ENCODE data around the gene CDO1. TPM values are rescaled to one million over a fixed set of nuclear protein-coding genes. Genes with fewer than 3 reads are reported as not detected.

The CDO1 gene
- total RNA-seq, 2 donors from 2014 or later = 20.0 to 29.8 TPM

DNA sequence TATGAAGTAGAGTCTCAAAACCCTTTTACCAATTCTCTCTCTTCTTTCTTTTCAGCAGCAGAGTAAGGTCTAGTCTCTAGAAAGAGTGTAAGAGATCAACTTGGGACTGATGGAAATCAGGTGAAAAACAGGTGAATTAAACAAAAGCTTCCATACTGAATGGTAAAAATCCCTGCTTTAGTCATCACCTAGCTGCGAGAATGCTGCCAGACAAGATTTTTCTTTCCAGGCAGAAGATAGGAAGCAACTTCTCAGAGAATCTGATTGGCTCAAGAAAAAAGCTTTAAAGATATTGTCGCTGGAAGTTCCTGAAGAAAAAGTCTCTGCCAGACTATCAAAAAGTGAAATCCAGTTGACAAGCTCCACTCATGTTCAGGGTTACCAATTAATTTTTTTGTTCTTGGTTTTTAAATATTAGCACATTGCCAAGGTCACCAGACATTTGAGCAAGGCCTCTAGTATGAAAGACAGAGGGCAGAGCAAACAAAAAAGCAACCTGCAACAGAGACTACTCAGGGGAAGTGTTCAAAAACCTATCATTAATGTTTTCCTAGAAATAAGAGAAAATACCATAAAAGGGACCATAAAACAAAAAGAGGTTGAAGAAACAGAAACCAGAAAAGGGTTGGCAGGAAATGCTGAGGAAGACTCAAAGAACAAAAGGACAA is 9.3 kb downstream of the CDO1 start:
- no peak overlapping the region for H3K27ac ChIP-seq
- WGBS = 62% methylated on average over 2 of the region's 2 CpGs
- H3K27me3 ChIP-seq (replicated peaks; ENCODE audit: insufficient read depth) = no peaks in the 10 kb centered on the region
- H3K36me3 ChIP-seq = no peaks in the 10 kb centered on the region
- TF ChIP-seq POLR2AphosphoS5 (IDR thresholded peaks at IDR 0.05) (no peak), POLR2A (IDR thresholded peaks at IDR 0.05) (no peak)
- TF ChIP-seq, protein P1, sequence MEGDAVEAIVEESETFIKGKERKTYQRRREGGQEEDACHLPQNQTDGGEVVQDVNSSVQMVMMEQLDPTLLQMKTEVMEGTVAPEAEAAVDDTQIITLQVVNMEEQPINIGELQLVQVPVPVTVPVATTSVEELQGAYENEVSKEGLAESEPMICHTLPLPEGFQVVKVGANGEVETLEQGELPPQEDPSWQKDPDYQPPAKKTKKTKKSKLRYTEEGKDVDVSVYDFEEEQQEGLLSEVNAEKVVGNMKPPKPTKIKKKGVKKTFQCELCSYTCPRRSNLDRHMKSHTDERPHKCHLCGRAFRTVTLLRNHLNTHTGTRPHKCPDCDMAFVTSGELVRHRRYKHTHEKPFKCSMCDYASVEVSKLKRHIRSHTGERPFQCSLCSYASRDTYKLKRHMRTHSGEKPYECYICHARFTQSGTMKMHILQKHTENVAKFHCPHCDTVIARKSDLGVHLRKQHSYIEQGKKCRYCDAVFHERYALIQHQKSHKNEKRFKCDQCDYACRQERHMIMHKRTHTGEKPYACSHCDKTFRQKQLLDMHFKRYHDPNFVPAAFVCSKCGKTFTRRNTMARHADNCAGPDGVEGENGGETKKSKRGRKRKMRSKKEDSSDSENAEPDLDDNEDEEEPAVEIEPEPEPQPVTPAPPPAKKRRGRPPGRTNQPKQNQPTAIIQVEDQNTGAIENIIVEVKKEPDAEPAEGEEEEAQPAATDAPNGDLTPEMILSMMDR (IDR thresholded peaks at IDR 0.05) = no peak
- DNase-seq (ENCODE audit: low spot score) = no peak
- intact Hi-C loops (cut with DNase I) = no loop called here
- H3K9me3 ChIP-seq = no peaks in the 10 kb centered on the region
- H3K4me1 ChIP-seq (replicated peaks) = no peaks in the 10 kb centered on the region
- H3K4me3 ChIP-seq = no peak overlapping the region

DNA sequence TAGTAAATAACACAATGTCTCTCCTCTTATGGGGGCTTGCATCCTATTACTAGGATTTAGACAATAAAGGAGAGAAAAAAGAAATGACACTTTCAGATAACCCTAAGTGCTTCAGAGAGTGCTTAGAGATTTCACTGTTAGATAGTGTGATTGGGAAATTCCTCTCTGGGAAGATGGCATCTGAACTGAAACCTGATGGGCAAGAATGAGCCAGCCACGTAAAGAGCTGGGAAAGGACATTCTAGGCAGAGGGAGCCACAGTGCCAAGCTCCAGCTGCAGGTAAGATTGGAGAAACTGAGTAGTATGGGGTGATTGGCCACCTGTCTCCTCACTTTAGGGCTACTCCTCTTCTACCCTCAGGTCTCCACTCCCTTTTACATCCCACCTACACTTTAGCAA is 14.5 kb downstream of the CDO1 start:
- H3K9me3 ChIP-seq = no peaks in the 10 kb centered on the region
- TF ChIP-seq POLR2AphosphoS5 (IDR thresholded peaks at IDR 0.05) (no peak), POLR2A (IDR thresholded peaks at IDR 0.05) (no peak)
- TF ChIP-seq, protein P1 (IDR thresholded peaks at IDR 0.05) = no peak
- H3K27ac ChIP-seq = no peak overlapping the region
- 43% methylated on average over 1 of the region's 1 CpG for WGBS
- no peak for DNase-seq (ENCODE audit: low spot score)
- H3K27me3 ChIP-seq (replicated peaks; ENCODE audit: insufficient read depth) = no peaks in the 10 kb centered on the region
- H3K4me3 ChIP-seq = no peak overlapping the region
- intact Hi-C loops (cut with DNase I) = no loop called here
- no peaks in the 10 kb centered on the region for H3K4me1 ChIP-seq (replicated peaks)
- H3K36me3 ChIP-seq = no peaks in the 10 kb centered on the region

DNA sequence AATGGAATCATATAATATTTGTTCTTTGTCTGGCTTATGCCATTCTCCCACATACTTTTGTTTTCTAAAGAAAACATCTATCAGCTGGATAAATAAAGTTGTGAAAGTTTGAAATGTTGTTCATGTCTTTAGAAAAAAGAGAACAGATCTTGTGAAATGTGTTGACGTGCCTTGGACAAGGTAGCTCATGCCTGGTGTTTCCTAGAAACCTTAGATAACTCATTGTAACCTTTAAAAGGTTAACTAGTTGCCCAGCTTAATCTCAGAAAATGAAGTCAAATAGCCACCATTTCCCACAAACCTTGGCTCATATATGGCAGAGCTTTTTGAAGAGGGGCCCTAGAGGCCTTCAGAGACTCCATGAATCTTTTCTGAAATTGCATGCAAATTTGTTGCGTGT is 15.3 kb downstream of the CDO1 start:
- Histone ChIP-seq H3K27me3 (replicated peaks; ENCODE audit: insufficient read depth) (no peaks in the 10 kb centered on the region), H3K9me3 (no peaks in the 10 kb centered on the region), H3K36me3 (no peaks in the 10 kb centered on the region), H3K4me3 (no peak overlapping the region), H3K4me1 (replicated peaks) (no peaks in the 10 kb centered on the region), H3K27ac (no peak overlapping the region)
- intact Hi-C loops (cut with DNase I) = no loop called here
- no peak for TF ChIP-seq POLR2AphosphoS5 (IDR thresholded peaks at IDR 0.05)
- TF ChIP-seq, protein P1 (IDR thresholded peaks at IDR 0.05) = no peak
- no peak for TF ChIP-seq POLR2A (IDR thresholded peaks at IDR 0.05)
- 92% methylated on average over 2 of the region's 2 CpGs for WGBS
- no peak for DNase-seq (ENCODE audit: low spot score)

DNA sequence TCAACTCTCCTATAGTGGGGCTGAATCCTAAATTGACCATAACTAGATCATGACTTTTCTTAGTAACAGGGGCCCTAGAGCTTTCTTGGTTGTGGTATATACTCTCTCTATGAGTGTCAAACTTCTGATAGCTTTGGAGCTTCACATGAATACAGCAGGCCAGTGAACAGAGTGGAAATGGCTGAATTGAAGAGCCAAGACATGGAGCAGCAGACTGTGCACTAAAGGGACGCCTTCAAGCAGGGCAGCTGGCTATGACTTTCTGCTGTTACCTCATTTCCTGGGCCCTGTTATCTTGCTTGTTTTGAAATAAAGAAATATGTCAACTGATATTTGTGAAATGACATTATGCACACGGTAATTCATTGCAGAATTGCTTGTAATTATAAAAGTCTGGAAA is 16.4 kb downstream of the CDO1 start:
- Histone ChIP-seq H3K9me3 (no peaks in the 10 kb centered on the region), H3K36me3 (no peaks in the 10 kb centered on the region), H3K4me1 (replicated peaks) (no peaks in the 10 kb centered on the region), H3K27ac (no peak overlapping the region), H3K4me3 (no peak overlapping the region), H3K27me3 (replicated peaks; ENCODE audit: insufficient read depth) (no peaks in the 10 kb centered on the region)
- DNase-seq (ENCODE audit: low spot score) = no peak
- WGBS = 90% methylated on average over 2 of the region's 2 CpGs
- intact Hi-C loops (cut with DNase I) = no loop called here
- no peak for TF ChIP-seq POLR2A (IDR thresholded peaks at IDR 0.05)
- no peak for TF ChIP-seq POLR2AphosphoS5 (IDR thresholded peaks at IDR 0.05)
- TF ChIP-seq, protein P1 (IDR thresholded peaks at IDR 0.05) = no peak

DNA sequence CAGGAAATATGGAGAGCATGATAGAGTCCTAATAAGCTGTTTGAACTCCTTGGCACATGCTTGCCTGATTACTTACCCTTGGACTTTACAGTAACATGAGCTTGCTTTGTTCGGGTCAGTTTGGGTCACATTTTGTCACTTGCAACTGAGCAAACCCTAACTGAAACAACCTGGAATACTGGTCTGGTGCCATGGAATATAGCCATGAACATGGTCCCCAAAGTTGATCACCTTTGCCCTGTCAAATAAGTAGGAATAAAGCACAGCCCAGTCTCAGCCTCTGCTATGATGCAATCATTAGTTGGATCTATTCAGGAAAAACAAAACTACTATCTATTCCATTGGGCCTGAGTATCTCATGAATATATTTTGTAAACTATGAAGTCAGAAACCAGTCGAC is 18.2 kb downstream of the CDO1 start:
- Histone ChIP-seq H3K27me3 (replicated peaks; ENCODE audit: insufficient read depth) (no peaks in the 10 kb centered on the region), H3K4me3 (no peak overlapping the region), H3K36me3 (no peaks in the 10 kb centered on the region), H3K9me3 (no peaks in the 10 kb centered on the region), H3K4me1 (replicated peaks) (no peaks in the 10 kb centered on the region), H3K27ac (no peak overlapping the region)
- no peak for DNase-seq (ENCODE audit: low spot score)
- TF ChIP-seq POLR2AphosphoS5 (IDR thresholded peaks at IDR 0.05) (no peak), POLR2A (IDR thresholded peaks at IDR 0.05) (no peak)
- TF ChIP-seq, protein P1 (IDR thresholded peaks at IDR 0.05) = no peak
- 67% methylated on average over 2 of the region's 2 CpGs for WGBS
- intact Hi-C loops (cut with DNase I) = no loop called here
